Skin epidermis (tissue), 12 donors: ENCODE results near the gene OPTC.

Source experiments
- H3K27ac ChIP-seq, 21 experiments: fragments of 200-600 bp; sonication (generic) in 11 of 21; one replicate each; pipeline ENCODE4 v1.5.0; 2020; ENCODE audit warnings: mild to moderate bottlenecking in 3 of 21, inconsistent platforms in 2 of 21, moderate library complexity in 2 of 21
- H3K4me3 ChIP-seq, 7 experiments: fragments of 200-600 bp; sonication (generic) in 2 of 7; one replicate each; pipeline ENCODE4 v1.5.0; 2020; ENCODE audit warnings: inconsistent platforms in 2 of 7, mild to moderate bottlenecking in 2 of 7, moderate library complexity in 1 of 7

Gene OPTC

GRCh38 chr1:203526130-203526529 is 32.2 kb downstream of the OPTC start:
- Histone ChIP-seq H3K4me3 (no peak overlapping the region), H3K27ac (peak overlapping the region in 3 of 21 experiments; percentile 6 to 47 (median 29))

DNA sequence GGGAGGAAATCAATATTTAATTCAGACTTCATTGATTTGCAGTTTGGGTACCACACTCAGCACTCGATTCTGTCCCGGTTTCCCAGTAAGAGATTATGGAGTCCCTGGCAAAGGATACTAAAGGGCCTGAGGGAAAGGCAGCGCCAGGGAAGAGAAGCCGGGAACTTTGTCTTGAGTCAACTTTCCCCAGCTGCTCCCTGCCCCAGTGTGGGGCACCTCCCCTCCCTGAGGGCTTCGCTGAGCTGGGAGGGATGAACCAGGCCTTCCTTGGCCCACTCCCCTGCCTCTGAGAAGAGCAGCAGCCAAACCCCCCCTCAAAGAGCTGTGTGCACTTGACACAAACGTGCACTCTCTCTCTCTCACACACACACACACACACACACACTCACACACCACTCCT is 32.6 kb downstream of the OPTC start:
- Histone ChIP-seq H3K27ac (peak overlapping the region in 5 of 21 experiments; percentile 28 to 69 (median 40)), H3K4me3 (no peak overlapping the region)

- peak overlapping the region in 5 of 21 experiments; percentile 28 to 69 (median 47) for H3K27ac ChIP-seq
- H3K4me3 ChIP-seq = no peak overlapping the region
These were observed 33.1 kb downstream of the OPTC start for GRCh38 chr1:203527013-203527412.

DNA sequence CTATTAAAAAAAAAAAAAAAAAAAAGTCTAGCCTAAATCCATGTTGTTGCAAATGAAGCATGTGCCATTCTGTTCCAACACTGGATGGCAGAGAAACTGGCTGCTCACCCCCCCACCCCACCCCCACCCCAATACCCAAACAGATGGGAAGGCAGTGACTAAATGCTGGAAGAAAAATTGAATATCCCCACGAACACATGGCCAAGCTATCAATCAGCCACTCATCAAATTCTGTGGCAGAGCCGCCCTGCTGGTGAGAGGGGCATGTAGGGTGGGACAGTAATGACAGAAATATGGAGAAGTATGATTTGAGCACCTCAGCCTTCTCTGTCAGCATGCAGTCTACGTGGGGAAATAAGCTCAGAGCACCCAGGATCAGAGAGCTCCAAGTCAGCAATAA is 34.1 kb downstream of the OPTC start:
- H3K27ac ChIP-seq = no peak overlapping the region

GRCh38 chr1:203528976-203529835 is 35.3 kb downstream of the OPTC start:
- Histone ChIP-seq H3K4me3 (no peak overlapping the region), H3K27ac (peak overlapping the region in 2 of 21 experiments; percentile 31 to 51)

More for the DNA sequence above, 34.1 kb downstream of the OPTC start:
- H3K4me3 ChIP-seq = no peak overlapping the region

DNA sequence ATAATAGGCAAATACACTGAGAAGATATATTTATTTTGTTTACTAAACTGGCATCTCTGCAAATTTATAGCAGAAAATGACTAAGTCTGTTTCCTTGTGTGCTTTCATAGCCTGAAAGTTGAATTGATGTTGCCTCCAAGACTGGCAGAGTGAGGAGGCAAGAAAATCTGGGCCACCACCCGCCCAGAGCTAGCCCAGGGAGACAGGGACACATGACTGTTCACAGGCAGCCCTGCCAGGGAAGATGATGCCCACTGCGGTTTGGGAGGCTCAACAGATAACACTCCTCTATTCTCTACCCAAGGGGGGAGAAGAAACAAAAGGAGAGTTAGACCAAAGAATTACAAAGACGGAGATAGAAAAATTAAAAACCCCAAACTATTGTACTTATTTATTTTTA is 37.1 kb downstream of the OPTC start:
- Histone ChIP-seq H3K4me3 (no peak overlapping the region), H3K27ac (no peak overlapping the region)

DNA sequence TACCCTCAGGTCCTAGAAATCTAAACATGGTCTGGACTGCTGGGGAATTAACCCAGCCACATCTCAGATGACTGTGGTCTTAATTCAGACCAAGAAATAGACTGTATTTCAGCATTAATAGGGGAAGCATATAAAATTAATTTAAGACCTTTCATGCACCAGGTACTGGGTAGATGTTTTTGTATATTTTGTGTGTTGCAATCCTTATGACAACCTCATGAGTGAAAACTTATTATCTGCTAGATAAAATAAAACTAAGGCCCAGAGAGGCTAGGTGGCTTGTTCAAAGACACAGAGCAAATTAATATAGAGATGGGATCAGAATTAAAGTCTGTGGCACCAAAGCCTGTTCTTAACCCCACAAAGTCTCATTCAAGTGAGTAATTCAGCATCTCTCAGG is 40.1 kb downstream of the OPTC start:
- no peak overlapping the region for H3K4me3 ChIP-seq
- peak overlapping the region in 13 of 21 experiments; percentile 15 to 80 (median 67) for H3K27ac ChIP-seq

- H3K27ac ChIP-seq = peak overlapping the region in 18 of 21 experiments; percentile 30 to 80 (median 68)
- H3K4me3 ChIP-seq = no peak overlapping the region
These were observed 40.6 kb downstream of the OPTC start for GRCh38 chr1:203534526-203534925.

- Histone ChIP-seq H3K27ac (peak overlapping the region in 7 of 21 experiments; percentile 1 to 73 (median 28)), H3K4me3 (no peak overlapping the region)
These were observed 42.6 kb downstream of the OPTC start for GRCh38 chr1:203536575-203536974.

DNA sequence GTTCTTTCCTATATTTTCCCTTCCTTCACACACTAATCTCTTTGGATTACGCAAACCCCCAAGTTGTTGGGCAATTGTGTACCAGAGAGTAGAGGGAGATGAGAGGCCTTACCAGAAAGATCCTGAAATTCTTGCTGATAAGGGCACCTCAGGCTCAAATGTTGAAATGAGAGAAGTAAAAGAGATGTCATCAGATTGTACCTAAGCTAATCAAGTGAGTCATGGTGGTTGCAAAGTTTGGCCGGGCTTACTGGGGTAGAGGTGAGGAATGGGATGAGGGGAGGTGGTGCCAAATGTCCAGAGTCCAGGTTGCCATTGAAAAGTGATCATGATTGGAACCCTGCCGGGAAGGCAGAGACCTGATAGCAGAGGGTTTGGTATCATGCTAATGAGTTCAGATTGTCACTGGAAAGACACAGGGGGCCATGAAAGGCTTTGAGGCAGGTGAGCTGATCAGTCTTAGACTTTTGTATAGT is 43.1 kb downstream of the OPTC start:
- H3K27ac ChIP-seq = peak overlapping the region in 7 of 21 experiments; percentile 12 to 73 (median 28)
- H3K4me3 ChIP-seq = no peak overlapping the region

DNA sequence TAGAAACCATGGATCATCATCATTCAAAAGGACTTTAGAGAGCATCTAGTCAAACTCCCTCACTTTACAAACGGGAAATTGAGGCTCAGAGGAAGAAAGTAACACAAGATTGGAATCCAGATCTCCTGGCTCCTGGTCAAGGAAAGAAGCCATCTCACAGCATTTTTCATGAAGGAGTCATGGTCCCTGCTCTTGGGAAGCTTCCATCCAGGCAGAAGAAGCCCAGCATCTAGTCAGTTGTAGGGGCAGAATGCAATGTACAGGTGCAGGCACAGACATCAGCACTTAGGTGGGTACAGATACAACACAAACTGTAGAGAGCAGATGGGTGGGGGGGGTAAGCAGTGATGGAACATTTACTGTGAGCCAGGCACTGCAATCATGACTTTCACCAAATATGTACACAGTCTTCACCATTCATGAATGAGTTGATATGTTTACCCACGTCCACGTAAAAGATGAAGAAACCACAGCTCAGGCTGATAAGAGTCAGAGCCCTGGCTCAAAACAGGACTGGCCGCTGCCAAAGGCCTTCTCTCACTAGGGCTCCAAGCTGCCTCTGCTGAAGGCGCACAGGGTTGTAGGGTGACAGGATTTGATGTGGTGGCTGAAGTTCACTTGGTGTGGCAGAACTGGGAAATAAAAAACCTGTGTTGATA is 44.0 kb downstream of the OPTC start:
- no peak overlapping the region for H3K4me3 ChIP-seq
- peak overlapping the region in 5 of 21 experiments; percentile 18 to 58 (median 36) for H3K27ac ChIP-seq

DNA sequence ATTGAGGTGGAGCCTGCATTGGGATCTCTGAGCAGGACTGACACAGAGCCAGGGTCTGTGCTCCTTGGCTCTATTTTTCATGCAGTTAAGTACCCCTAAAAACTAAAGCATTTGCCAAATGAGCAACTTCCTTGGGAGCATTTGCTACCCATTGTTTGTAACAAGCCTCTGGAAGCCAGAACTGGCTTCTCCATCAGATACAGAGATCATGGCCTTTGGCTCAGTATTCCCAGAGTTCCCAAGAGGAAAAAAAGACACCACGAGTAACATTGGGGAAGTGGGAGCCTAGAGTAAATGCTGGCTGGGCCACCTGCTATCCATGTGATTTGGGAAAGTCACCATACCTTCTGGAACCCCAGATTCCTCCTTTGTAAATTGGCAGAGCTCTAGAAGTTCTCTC is 44.8 kb downstream of the OPTC start:
- H3K27ac ChIP-seq = no peak overlapping the region
- H3K4me3 ChIP-seq = no peak overlapping the region

DNA sequence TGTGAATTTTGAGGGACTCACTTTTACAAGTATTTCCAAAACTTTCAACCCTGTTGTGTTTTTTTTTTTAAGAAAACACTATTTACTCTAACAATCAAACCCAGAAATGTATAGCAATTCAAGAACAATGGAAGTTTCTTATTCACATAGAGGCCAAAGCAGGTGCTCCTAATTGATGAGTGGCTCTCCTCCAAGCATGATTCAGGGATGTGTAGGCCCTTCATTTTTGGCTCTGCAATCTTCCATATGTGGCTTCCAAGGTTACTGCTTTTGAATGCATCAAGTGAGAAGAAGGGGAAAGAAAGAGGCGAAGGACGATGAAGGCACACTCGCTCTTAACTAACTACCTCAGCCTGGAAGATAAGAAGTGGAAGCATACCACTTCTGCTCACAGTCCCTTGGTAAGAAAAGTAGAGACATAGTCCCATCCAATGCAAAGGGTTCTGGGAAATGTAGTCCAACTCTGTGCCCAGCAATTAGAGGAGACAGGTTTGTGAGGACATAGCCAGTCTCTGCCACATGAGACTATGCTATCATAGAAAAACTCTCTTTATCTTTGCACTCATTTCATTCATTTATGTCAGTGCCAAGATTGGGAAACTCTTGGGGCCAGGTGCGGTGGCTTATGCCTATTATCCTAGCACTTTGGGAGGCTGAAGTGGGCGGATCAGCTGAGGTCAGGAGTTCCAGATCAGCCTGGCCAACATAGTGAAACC is 46.0 kb downstream of the OPTC start:
- Histone ChIP-seq H3K27ac (no peak overlapping the region), H3K4me3 (no peak overlapping the region)

DNA sequence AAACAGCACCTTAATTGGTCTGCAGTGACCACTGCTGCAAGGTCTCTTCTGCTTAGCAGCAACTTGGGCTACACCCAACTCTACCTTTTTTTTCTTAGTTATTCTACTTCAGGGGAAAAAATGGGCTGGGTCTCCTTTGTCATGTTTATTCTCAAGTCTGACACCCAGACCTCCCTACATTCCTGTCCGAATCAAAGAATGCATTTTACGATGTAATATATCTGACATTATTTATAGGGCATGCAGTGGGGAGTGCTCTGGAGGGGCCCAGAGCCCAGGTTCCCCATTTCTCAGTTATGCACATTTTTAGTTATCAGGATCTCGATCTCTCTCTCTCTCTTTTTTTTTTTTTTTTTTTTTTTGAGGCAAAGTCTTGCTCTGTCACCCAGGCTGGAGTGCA is 50.5 kb downstream of the OPTC start:
- H3K4me3 ChIP-seq = no peak overlapping the region
- H3K27ac ChIP-seq = no peak overlapping the region

DNA sequence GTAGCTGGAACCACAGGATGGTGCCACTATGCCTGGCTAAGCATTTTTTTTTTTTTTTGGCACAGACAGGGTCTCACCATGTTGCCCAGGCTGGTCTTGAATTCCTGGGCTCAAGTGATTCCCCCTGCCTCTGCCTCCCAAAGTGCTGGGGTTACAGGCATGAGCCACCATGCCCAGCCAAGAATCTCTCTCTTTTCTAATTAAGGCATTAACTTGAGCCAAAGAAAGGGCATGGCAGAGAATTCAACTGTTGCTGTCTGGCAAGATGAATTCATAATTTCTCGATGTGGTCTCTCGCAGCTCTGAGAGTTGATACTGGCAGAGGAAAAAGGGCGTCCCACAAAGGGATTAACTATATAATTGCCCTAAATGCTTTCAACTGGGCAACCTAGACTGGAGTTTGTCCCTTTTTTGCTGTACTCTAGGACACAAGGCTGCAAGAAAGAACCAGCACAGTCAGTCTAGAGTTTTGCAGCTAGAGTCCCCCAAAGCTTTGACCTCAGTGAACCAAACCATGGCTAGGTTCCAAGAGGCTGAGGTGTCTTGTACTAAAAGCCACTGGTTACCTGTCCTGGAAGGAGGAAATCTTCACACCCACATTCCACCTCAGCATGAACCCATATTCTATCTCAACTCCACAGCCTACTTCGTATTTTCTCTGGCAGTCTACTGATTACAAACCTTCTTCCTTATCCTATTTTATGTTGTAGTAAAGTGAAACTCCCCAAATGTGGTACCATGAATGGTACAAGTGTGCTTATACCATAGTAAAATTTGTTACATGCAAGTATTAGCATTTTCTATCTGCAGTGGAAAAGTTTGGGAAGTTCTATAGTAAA is 51.2 kb downstream of the OPTC start:
- no peak overlapping the region for H3K4me3 ChIP-seq
- H3K27ac ChIP-seq = no peak overlapping the region

GRCh38 chr1:203546274-203546673 is 52.3 kb downstream of the OPTC start:
- Histone ChIP-seq H3K4me3 (no peak overlapping the region), H3K27ac (no peak overlapping the region)

DNA sequence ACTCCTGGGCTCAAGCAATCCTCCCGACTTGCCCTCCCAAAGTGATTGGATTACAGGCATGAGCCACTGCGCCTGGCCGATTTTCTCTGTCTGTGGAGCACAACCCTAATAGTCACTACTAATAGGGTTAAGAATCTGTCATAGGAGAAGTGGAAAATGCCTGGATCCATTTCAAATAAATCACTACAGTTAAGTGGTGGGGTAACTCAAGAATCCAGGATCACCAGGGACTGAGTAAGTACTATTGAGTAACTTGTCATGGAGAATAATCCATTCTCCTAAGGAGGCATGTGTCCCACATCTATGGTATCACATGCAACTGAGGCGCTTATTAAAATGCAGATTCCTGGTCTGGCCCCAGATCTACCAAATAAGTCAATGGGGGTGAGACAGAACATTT is 53.2 kb downstream of the OPTC start:
- Histone ChIP-seq H3K4me3 (no peak overlapping the region), H3K27ac (peak overlapping the region in 1 of 21 experiments; percentile 28)

GRCh38 chr1:203547771-203548421 is 53.9 kb downstream of the OPTC start:
- Histone ChIP-seq H3K27ac (peak overlapping the region in 1 of 21 experiments; percentile 39), H3K4me3 (no peak overlapping the region)

DNA sequence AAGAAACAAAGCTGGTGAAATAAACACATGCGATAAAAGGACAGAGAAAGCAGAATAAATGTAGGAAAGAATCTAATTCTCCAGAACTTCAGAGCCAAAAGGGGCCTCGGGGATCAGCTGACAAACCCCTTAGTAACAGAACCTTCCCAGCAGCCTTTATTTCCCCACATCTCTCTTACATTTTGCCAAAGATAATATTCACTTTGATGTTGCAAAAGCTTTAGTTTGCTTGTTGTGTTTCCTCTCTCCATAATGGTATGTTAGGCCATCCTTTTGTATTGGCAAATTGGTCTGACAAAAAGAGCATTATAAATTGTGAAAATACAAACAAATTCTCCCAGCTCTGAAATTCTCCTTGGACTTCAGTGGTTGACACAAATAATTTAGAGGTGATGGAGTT is 54.9 kb downstream of the OPTC start:
- H3K27ac ChIP-seq = peak overlapping the region in 1 of 21 experiments; percentile 39
- no peak overlapping the region for H3K4me3 ChIP-seq
